ENCODE results near the gene TNS1.
"Not testable (repeated sequence)": the region's sequence is repeated elsewhere in the genome, so short reads cannot be mapped to it uniquely, and the experiment has no call there.

TNS1 gene

GRCh38 chr2:218029366-218030360, 26.9 kb upstream of the TNS1 start:
- DNase-seq (ENCODE audit: low read depth) = no peak

GRCh38 chr2:218028562-218029348, 26.0 kb upstream of the TNS1 start:
- DNase-seq (ENCODE audit: low read depth) = no peak

DNA sequence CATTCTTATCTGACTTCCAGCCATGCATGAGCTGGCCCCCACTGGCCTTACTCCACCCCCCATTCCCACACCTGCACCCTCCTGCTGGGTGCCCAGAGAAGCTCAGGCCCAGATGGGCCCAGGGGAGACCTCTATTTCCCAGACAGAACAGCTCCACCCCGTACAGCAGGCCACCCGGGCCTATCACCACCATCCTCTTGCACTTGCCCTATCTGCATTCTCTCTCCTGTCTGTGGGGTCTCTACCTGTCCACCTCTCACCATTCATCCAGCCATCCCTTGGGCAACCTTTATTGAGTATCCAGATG, 25.3 kb upstream of the TNS1 start:
- no peak for DNase-seq (ENCODE audit: low read depth)

DNA sequence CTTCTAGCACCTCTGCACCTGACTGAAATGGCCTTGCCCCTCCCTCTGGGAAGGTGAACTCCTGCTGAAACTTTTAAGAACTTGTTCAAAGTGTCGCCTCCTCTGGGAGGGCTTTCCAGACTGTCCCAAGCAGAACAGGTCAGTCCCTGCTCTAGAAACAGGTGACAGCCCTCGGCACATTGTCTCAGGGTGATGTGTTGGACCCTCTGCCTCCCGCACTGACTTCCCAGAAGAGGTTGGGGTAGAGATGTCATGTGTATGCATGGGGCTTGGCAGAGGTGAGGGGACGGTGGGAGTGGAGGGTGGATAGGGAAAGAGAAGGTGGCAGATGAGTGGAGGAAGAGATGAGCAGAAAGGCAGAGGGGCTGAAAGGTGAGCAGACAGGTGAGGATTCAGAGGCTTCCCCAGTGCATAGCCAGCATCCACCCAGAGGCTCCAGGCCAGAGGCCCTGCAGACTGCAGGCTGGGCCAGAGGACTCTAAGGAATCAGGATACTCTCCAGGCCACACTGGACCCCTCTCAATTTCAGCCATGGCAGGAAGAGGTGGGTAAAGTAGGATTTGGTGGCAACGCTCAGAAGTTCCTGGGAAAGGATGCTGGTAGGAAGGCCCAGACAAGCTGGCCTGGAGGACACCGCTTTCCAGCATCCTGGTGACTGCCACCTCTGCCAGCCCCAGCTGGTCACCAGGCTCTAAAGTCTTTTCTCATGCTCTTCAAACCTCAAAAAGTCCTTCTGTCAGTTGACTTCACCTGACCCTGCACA, 24.8 kb upstream of the TNS1 start:
- no peak for DNase-seq (ENCODE audit: low read depth)

DNA sequence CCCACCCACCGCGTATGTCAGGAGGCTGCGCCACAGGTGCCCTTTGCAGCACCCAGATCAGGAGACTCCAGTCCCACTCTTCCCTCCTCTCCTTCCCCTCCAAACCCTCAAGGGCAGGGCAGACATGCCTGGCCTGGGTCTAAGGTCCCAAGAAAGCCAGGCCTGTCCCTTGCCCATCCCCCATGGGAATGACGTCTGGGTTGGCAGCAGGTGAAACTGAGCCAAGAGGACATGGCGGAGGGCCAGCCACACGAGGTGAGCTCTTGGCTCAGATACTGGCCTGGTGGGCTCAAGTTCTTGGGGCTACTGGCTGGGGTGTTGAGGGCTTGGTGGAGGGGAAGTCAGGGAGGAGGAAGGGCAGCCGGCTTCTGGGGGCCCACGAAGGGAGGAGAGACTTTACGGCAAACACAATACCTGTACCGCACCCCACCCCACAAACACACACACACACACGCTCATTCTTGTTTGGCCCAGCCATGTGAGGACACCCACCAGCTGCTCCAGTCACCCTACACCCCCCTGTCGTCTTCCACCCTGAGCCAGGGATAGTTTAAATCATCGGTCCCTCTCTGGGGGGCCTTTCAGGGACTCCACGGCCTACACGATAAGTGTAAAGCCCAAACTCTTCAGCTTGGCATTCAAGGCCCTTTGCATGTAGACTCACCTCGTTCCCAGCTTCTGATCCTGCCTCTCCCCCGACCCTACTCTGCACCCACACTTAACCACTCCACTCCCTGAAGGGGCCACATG, 24.1 kb upstream of the TNS1 start:
- DNase-seq (ENCODE audit: low read depth) = no peak

DNA sequence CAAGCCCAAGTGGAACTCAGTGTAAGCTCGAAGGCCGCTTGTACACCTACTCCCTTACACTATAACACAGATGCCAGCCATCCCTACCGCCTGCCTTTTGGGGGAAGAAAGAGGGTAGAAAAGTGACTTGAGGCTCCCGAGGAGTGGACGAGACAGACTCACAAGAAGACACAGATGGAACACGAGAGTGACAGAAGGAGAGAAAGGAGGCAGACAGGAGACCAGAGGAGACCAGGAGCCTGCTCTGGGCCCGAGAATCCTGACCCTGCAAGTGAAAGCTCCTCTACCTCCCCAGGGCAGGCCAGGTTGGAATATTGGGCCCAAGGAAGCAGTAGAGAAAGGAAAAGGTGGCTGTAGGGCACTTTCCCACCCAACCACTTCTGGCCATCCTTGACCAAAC, 23.4 kb upstream of the TNS1 start:
- no peak for DNase-seq (ENCODE audit: low read depth)

- no peak for DNase-seq (ENCODE audit: low read depth)
These were observed 22.1 kb upstream of the TNS1 start for GRCh38 chr2:218024871-218025270.

- no peak for DNase-seq (ENCODE audit: low read depth)
These were observed 21.5 kb upstream of the TNS1 start for GRCh38 chr2:218024336-218024735.

GRCh38 chr2:218023636-218024035, 20.8 kb upstream of the TNS1 start:
- DNase-seq (ENCODE audit: low read depth) = no peak

GRCh38 chr2:218022851-218023530, 20.2 kb upstream of the TNS1 start:
- no peak for DNase-seq (ENCODE audit: low read depth)

DNA sequence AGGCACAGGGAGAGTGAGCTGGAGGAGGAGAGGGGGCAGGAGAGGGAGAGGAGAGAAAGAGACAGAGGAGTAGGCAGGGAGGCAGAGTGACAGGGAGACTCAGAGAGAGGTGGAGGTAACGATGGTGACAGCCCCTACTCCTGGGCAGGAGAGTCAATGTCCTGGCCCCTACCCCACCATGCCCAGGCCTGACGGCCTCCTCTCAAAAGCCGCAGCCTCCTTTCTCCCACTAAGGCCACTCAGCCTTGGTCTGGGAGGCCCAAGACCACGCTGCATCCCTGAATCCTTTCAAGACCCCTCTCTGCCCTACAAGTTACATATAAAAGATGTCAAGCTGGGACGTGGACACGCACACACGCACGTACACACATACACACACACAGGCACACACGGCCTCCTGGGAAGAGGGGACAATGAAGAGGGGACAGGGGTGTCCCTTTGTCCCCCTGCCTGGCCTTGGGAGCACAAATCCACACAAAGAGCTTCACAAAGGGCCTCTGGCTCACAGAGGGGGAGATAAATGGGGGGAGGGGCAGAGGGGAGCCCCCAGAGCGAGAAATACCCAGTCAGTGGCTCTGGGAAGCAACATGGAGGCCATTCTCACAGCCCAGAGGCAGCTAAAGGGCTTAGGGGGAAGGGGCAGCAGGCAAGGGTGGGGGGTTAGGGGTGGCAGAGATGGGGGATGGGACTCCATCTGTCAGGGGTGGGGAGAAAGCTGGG, 19.5 kb upstream of the TNS1 start:
- no peak for DNase-seq (ENCODE audit: low read depth)

GRCh38 chr2:218021536-218022071, 18.8 kb upstream of the TNS1 start:
- no peak for DNase-seq (ENCODE audit: low read depth)

- DNase-seq (ENCODE audit: low read depth) = no peak
These were observed 18.3 kb upstream of the TNS1 start for GRCh38 chr2:218020966-218021535.

- DNase-seq (ENCODE audit: low read depth) = no peak
These were observed 17.5 kb upstream of the TNS1 start for GRCh38 chr2:218020281-218020680.

DNA sequence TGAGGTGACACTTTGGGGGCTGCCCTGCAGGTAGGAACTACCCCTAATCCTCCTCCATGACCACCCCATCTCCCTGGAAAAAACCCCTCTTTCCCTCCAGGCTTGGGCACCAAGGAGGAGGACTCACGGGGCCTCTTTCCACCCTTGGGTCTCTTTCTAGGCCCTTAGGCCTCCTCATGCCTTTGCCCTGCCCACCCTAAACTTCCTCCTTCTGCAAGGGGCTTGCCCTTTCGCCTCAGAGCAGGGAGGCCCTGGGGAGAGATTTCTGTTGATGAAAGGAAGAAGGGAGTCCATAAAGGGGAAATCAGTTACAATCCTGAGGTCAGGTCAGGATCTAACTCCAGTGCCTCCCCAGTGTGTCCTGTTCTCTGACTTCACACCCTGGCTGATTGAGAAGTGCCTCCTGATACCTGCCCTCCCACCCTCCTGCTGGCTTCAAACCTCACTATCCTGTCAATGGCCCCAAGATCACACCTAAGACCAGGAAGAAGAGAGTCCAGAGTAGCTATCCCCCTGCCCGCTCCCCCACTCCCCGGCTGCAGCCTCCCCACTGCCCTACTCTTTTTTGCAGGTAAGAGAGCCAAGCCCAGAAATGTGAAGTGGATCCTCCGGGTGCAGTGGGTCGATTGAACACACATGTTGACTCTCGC, 16.7 kb upstream of the TNS1 start:
- no peak for DNase-seq (ENCODE audit: low read depth)

GRCh38 chr2:218018842-218019125, 16.0 kb upstream of the TNS1 start:
- DNase-seq (ENCODE audit: low read depth) = not testable (repeated sequence)

DNA sequence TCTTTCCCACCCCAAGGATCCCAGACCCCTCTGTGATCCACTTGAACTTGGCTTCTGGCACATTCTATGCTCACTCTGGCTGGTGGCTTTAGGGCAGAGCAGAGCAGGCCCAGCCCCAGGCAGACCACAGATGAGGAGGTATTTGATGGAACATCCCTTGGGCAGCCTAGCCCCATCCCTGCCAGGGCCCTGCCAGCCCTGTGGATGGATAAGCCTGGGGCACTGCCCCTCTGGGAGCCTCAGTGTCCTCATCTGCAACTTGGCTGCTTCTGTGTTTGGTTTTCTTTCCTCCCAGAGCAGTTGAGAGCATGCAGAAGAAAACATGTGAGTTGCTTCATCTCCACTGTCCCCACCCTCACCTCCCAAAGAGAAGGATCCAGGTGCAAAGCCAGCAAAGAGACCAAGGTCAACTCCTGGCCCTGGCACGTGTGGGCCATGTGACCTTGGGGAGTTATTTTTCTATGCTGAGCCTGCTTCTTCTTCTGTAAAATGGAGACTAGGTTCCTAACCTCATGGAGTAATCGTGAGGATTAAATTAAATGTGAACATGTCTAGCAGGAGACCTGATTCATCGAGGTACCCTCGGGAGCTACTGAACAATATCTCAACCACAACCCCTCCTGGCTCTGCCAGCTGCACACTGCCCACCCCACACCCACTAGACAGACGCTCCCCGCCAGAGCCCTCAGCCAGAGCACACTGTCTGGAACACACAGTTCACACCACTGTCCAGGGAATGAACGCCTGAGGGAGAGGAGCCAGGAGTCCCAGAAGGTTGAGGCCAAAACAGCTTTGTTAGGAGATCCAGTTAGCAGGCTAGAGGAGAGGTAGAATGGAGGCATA, 14.6 kb upstream of the TNS1 start:
- no peak for DNase-seq (ENCODE audit: low read depth)

DNA sequence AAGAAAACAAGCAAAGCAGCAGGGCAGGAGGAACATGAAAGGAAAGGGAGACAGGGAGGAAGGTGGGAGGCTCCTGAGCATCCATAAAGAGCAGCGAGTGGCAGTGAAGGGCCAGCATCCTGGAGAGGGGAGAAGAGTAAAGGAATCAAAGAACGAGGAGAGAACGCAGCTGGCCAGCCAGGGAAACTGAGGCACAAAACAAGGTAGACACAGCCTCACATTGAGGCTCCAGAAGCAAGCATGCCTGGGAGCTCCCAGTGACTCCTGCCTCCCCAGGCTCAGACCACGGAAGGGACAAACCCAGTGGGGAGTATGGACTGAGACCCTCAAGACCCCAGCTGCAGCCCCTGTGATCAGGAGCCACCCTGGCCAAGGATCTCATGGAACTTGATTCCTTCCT, 14.0 kb upstream of the TNS1 start:
- no peak for DNase-seq (ENCODE audit: low read depth)

All from GM04503 (cell line).